Activated CD4-positive, alpha-beta T cell treated with anti-CD3 and anti-CD28 coated beads for 4 hours (primary cell): ENCODE results near the gene CELF2.
"Not testable (repeated sequence)": the region's sequence is repeated elsewhere in the genome, so short reads cannot be mapped to it uniquely, and the experiment has no call there.

ENCODE experiments used
- DNase-seq, 2 donors: peaks; one replicate each; pipeline ENCODE4 v3.0.0-alpha.2; 2020

CELF2 gene

GRCh38 chr10:11335881-11336430 is 318.3 kb downstream of the CELF2 start:
- no peak for DNase-seq

- no peak for DNase-seq
These were observed 319.1 kb downstream of the CELF2 start for GRCh38 chr10:11336722-11337162.

GRCh38 chr10:11337516-11337915 is 319.8 kb downstream of the CELF2 start:
- DNase-seq, result no peak

GRCh38 chr10:11338160-11338844 is 320.6 kb downstream of the CELF2 start:
- no peak for DNase-seq

GRCh38 chr10:11339013-11339412 is 321.3 kb downstream of the CELF2 start:
- no peak for DNase-seq

GRCh38 chr10:11339660-11340059 is 322.0 kb downstream of the CELF2 start:
- no peak for DNase-seq

GRCh38 chr10:11341283-11341960 is 323.8 kb downstream of the CELF2 start:
- no peak for DNase-seq

- DNase-seq, result no peak
These were observed 326.4 kb downstream of the CELF2 start for GRCh38 chr10:11344081-11344480.

- DNase-seq, result no peak
These were observed 326.9 kb downstream of the CELF2 start for GRCh38 chr10:11344550-11344949.

- DNase-seq, result no peak
These were observed 327.8 kb downstream of the CELF2 start for GRCh38 chr10:11345224-11346054.

GRCh38 chr10:11347580-11347979 is 329.9 kb downstream of the CELF2 start:
- DNase-seq, result not testable (repeated sequence)

- DNase-seq, result no peak
These were observed 334.1 kb downstream of the CELF2 start for GRCh38 chr10:11351801-11352200.

GRCh38 chr10:11353006-11353896 is 335.6 kb downstream of the CELF2 start:
- DNase-seq, result no peak

- DNase-seq, result no peak
These were observed 337.2 kb downstream of the CELF2 start for GRCh38 chr10:11354823-11355222.

GRCh38 chr10:11355592-11355991 is 337.9 kb downstream of the CELF2 start:
- no peak for DNase-seq

GRCh38 chr10:11357439-11357838 is 339.8 kb downstream of the CELF2 start:
- DNase-seq, result no peak

- DNase-seq, result no peak
These were observed 340.3 kb downstream of the CELF2 start for GRCh38 chr10:11358011-11358410.

GRCh38 chr10:11358923-11359575 is 341.4 kb downstream of the CELF2 start:
- DNase-seq, result no peak

GRCh38 chr10:11359869-11360268 is 342.2 kb downstream of the CELF2 start:
- DNase-seq, result no peak

- no peak for DNase-seq
These were observed 345.8 kb downstream of the CELF2 start for GRCh38 chr10:11363497-11363896.

- no peak for DNase-seq
These were observed 346.6 kb downstream of the CELF2 start for GRCh38 chr10:11364241-11364640.

- not testable (repeated sequence) for DNase-seq
These were observed 349.2 kb downstream of the CELF2 start for GRCh38 chr10:11366889-11367288.
